ENCODE measurements around the gene IGF2BP3. TPM values are rescaled to one million over a fixed set of nuclear protein-coding genes. Genes with fewer than 3 reads are reported as not detected.

The IGF2BP3 gene
- total and polyA plus RNA-seq, 2 donors (not counting 3 experiments of a cell fraction or from before 2014, with no cell fraction given) = 41.2 to 111 TPM

DNA sequence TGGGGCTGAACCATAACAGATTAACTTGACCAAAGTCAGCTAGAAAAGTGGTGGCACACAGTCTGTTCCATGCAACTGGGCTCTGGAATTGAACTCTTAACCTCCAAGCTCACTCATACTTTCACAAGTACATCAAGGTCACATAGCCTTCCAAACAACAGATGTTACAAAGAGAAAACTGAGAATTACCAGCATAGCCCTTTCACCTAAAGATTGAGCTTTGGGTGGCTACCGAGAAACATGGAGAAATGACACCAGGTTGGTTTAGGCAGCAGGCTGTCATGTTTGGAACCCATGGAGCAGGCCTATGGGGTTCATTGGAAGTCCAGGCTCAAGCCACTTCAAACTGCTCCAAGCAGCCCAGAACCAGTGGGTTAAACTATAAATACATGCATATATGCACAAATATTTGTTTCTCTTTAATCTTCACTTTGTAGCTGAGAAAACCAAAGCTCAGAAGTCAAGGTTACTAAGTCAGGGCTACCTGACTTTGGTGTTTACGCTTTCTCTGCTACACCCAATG is 112.1 kb downstream of the IGF2BP3 start:
- no TSS peak for BruUV-seq (replicated peaks)
- TF ChIP-seq GATA2 (IDR thresholded peaks at IDR 0.05; ENCODE audit: insufficient read depth, insufficient read length, low read depth, low read length) (no peak), POLR2AphosphoS5 (IDR thresholded peaks at IDR 0.05; ENCODE audit: insufficient read depth, low read depth, low read length) (peak; percentile 9)
- peaks cover 44% of the 10 kb centered on the region for H3K4me1 ChIP-seq (ENCODE audit: control insufficient read depth, extremely low read depth, insufficient read depth, low read length)
- dilution Hi-C loops (cut with MboI; ENCODE audit: extremely low pct_ligation_motif_present, low sequenced_read_pairs) = no loop called here
- no peaks in the 10 kb centered on the region for H4K20me1 ChIP-seq (replicated peaks; ENCODE audit: control insufficient read depth, extremely low read depth, insufficient read depth, low read length)
- peak overlapping the region; percentile 53 for H3K27ac ChIP-seq (ENCODE audit: insufficient read depth, low read depth, low read length)
- H3K9me3 ChIP-seq (replicated peaks; ENCODE audit: control insufficient read depth, insufficient read depth, low read length) = no peaks in the 10 kb centered on the region
- peak overlapping the region; percentile 40 for H3K4me2 ChIP-seq (ENCODE audit: insufficient read depth, low read length)
- no peaks in the 10 kb centered on the region for H3K9me1 ChIP-seq (replicated peaks; ENCODE audit: control insufficient read depth, extremely low read depth, insufficient read depth, low read length)
- H3K27me3 ChIP-seq (ENCODE audit: control insufficient read depth in 2 of 2, insufficient read depth in 2 of 2, low read length in 2 of 2) = no peaks in the 10 kb centered on the region
- intact Hi-C loops (cut with micrococcal nuclease) = loop anchor here (5.0 kb wide), 1 partner anchor 59 kb away; no protein-coding TSS in a partner anchor
- H3K4me3 ChIP-seq (replicated peaks in 1 of 3; ENCODE audit: insufficient read depth in 1 of 3, low read depth in 1 of 3, low read length in 3 of 3) = no peak overlapping the region
- ChIA-PET CTCF (interaction anchor here (0.6 to 2.5 kb wide), 51 partner anchors 8 to 189 kb away, joined by 3 to 67 read pairs (median 5); partner anchors contain the start of genes IGF2BP3 and MALSU1), POLR2A (interaction anchor here (0.5 kb wide), 1 partner anchor 184 kb away, joined by 3 read pairs; no protein-coding TSS in a partner anchor)
- H3K36me3 ChIP-seq (ENCODE audit: control insufficient read depth in 2 of 2, extremely low read depth in 1 of 2, insufficient read depth in 2 of 2, low read length in 2 of 2) = peaks cover 0 to 2% of the 10 kb centered on the region in 2 experiments
- no peak for DNase-seq (ENCODE audit: low read depth, low spot score)
- no peak overlapping the region for H3K9ac ChIP-seq (replicated peaks; ENCODE audit: extremely low read depth, insufficient read depth, low read length)
- H2AFZ ChIP-seq (ENCODE audit: low read depth, low read length) = no peak overlapping the region
- H3K79me2 ChIP-seq (ENCODE audit: control insufficient read depth, insufficient read depth, low read length) = peaks cover 48% of the 10 kb centered on the region
- FAIRE-seq = no peak

DNA sequence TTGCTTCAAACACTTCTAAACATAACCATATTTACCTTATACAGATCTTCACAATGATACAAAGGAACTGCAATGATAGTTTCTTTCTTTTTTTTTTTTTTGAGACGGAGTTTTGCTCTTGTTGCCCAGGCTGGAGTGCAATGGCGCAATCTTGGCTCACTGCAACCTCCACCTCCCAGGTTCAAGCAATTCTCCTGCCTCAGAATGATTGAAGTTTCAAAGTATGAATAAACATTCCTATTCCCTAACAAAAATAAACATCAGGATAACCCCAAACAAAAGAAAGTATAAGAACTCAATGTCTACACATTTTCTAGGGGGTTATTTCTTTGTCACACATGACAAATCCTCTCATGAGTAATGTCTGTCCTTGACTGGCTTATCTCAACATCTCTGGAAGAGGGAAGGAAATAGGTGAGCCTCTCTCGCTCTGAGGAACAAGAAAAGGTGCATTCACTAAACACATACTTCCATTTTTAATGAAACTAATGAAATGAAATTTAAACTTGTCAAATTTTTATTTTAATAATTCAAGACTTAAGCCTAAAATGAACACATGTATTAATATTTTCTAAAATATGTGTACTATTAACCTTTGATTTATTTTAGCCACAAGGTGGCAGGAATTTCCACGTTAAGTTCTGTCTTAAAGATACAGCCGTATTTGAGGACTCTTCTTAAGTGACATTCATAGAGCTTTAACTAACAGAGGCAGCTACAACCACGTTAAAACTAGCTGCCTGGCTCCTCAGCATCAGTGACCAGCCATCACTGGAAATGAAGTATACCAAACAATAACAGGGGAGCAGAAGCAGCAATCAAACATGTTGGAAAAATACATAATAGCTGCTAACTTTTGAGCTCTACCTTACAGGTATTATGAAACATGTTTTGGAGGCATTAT is 112.8 kb downstream of the IGF2BP3 start:
- peak overlapping the region; percentile 53 for H3K27ac ChIP-seq (ENCODE audit: insufficient read depth, low read depth, low read length)
- H3K9ac ChIP-seq (replicated peaks; ENCODE audit: extremely low read depth, insufficient read depth, low read length) = peak overlapping the region; percentile 35
- H3K27me3 ChIP-seq (ENCODE audit: control insufficient read depth in 2 of 2, insufficient read depth in 2 of 2, low read length in 2 of 2) = no peaks in the 10 kb centered on the region
- no peaks in the 10 kb centered on the region for H3K9me1 ChIP-seq (replicated peaks; ENCODE audit: control insufficient read depth, extremely low read depth, insufficient read depth, low read length)
- TF ChIP-seq FOS (IDR thresholded peaks at IDR 0.05; ENCODE audit: borderline replicate concordance, insufficient read depth, low read length) = peak; percentile 74
- peak; percentile 18 for TF ChIP-seq POLR2A (IDR thresholded peaks at IDR 0.05; ENCODE audit: low read depth, low read length)
- no peak for TF ChIP-seq EZH2 (IDR thresholded peaks at IDR 0.05; ENCODE audit: borderline replicate concordance, low read depth, low read length, severe bottlenecking)
- TF ChIP-seq, protein P1, sequence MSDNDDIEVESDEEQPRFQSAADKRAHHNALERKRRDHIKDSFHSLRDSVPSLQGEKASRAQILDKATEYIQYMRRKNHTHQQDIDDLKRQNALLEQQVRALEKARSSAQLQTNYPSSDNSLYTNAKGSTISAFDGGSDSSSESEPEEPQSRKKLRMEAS (IDR thresholded peaks at IDR 0.05; ENCODE audit: insufficient read depth, insufficient read length) = no peak
- peak; percentile 60 for TF ChIP-seq JUN (IDR thresholded peaks at IDR 0.05; ENCODE audit: borderline replicate concordance, insufficient read depth, insufficient read length, low read depth)
- TF ChIP-seq, protein P2, sequence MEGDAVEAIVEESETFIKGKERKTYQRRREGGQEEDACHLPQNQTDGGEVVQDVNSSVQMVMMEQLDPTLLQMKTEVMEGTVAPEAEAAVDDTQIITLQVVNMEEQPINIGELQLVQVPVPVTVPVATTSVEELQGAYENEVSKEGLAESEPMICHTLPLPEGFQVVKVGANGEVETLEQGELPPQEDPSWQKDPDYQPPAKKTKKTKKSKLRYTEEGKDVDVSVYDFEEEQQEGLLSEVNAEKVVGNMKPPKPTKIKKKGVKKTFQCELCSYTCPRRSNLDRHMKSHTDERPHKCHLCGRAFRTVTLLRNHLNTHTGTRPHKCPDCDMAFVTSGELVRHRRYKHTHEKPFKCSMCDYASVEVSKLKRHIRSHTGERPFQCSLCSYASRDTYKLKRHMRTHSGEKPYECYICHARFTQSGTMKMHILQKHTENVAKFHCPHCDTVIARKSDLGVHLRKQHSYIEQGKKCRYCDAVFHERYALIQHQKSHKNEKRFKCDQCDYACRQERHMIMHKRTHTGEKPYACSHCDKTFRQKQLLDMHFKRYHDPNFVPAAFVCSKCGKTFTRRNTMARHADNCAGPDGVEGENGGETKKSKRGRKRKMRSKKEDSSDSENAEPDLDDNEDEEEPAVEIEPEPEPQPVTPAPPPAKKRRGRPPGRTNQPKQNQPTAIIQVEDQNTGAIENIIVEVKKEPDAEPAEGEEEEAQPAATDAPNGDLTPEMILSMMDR (IDR thresholded peaks at IDR 0.05; ENCODE audit: extremely low read depth in 1 of 2, insufficient read depth in 1 of 2, low read depth in 1 of 2, low read length in 2 of 2) = peak; percentile 7
- no peak for TF ChIP-seq POLR2AphosphoS5 (IDR thresholded peaks at IDR 0.05; ENCODE audit: insufficient read depth, low read depth, low read length)
- TF ChIP-seq MYC (IDR thresholded peaks at IDR 0.05; ENCODE audit: low read depth, low read length) = no peak
- peak; percentile 98 for TF ChIP-seq GATA2 (IDR thresholded peaks at IDR 0.05; ENCODE audit: insufficient read depth, insufficient read length, low read depth, low read length)
- no peaks in the 10 kb centered on the region for H4K20me1 ChIP-seq (replicated peaks; ENCODE audit: control insufficient read depth, extremely low read depth, insufficient read depth, low read length)
- H3K4me2 ChIP-seq (ENCODE audit: insufficient read depth, low read length) = peak overlapping the region; percentile 40
- dilution Hi-C loops (cut with MboI; ENCODE audit: extremely low pct_ligation_motif_present, low sequenced_read_pairs) = no loop called here
- H3K9me3 ChIP-seq (replicated peaks; ENCODE audit: control insufficient read depth, insufficient read depth, low read length) = no peaks in the 10 kb centered on the region
- H3K4me3 ChIP-seq (replicated peaks in 1 of 3; ENCODE audit: insufficient read depth in 1 of 3, low read depth in 1 of 3, low read length in 3 of 3) = peak overlapping the region in 1 of 3 experiments; percentile 44
- CTCF ChIA-PET = interaction anchor here (0.6 to 2.5 kb wide), 51 partner anchors 9 to 189 kb away, joined by 3 to 67 read pairs (median 5); partner anchors contain the start of genes IGF2BP3 and MALSU1
- peaks cover 45% of the 10 kb centered on the region for H3K79me2 ChIP-seq (ENCODE audit: control insufficient read depth, insufficient read depth, low read length)
- peaks cover 0 to 2% of the 10 kb centered on the region in 2 experiments for H3K36me3 ChIP-seq (ENCODE audit: control insufficient read depth in 2 of 2, extremely low read depth in 1 of 2, insufficient read depth in 2 of 2, low read length in 2 of 2)
- TSS peak; percentile 56 for BruUV-seq (replicated peaks)
- POLR2A ChIA-PET = interaction anchor here (0.5 kb wide), 1 partner anchor 185 kb away, joined by 3 read pairs; no protein-coding TSS in a partner anchor
- intact Hi-C loops (cut with micrococcal nuclease) = loop anchor here (1.0 to 5.0 kb wide), 10 partner anchors 8 to 163 kb away; partner anchors contain the start of genes IGF2BP3 and MALSU1
- peak; percentile 81 for DNase-seq (ENCODE audit: low read depth, low spot score)
- FAIRE-seq = peak; percentile 53
- H3K4me1 ChIP-seq (ENCODE audit: control insufficient read depth, extremely low read depth, insufficient read depth, low read length) = peaks cover 44% of the 10 kb centered on the region
- H2AFZ ChIP-seq (ENCODE audit: low read depth, low read length) = no peak overlapping the region

Measured in endothelial cell of umbilical vein (primary cell).